PC-9 (cell line): Measurements from ENCODE around the gene MTUS2. TPM values are rescaled to one million over a fixed set of nuclear protein-coding genes. Genes with fewer than 3 reads are reported as not detected.

Experiments
- BruUV-seq: library from RNA; stranded (reverse); fragments of 400-500 nt; replicated peaks from 2 replicates; lab custom pipeline; 2021; lab: Mats Ljungman, UMichigan
- CTCF ChIA-PET: fragments of 300-600 bp; sonication (Branson Sonifier 250); formaldehyde crosslinking; loops from one replicate; lab custom pipeline; 2022; ENCODE audit warnings: antibody characterized with exemption; lab: Charles Lee
- POLR2A ChIA-PET: fragments of 300-600 bp; sonication (Branson Sonifier 250); formaldehyde crosslinking; loops from one replicate; lab custom pipeline; 2022; ENCODE audit warnings: antibody characterized with exemption; ENCODE audit not compliant: unreplicated experiment; lab: Charles Lee
- DNase-seq, 2 experiments: peaks; one replicate each; pipeline versions ENCODE4 v3.0.0 to v3.0.0-alpha.2; 2015 to 2022; ENCODE audit warnings: mixed read lengths in 1 of 2
- H2AFZ ChIP-seq: fragments of 200-600 bp; sonication (generic); 2 replicates; pipeline ENCODE4 v1.8.1; 2017; ENCODE audit warnings: antibody characterized with exemption
- H3F3A ChIP-seq: fragments of 200-600 bp; sonication (generic); 2 replicates; pipeline ENCODE4 v1.8.1; 2017; ENCODE audit warnings: antibody characterized with exemption, mild to moderate bottlenecking, low read depth; ENCODE audit not compliant: insufficient read depth
- H3K27ac ChIP-seq: fragments of 200-600 bp; sonication (generic); 2 replicates; pipeline ENCODE4 v1.6.1; 2016; ENCODE audit warnings: mixed run types
- H3K27me3 ChIP-seq: fragments of 200-600 bp; sonication (generic); 2 replicates; pipeline ENCODE4 v1.6.1; 2016; ENCODE audit warnings: low read depth, mixed run types; ENCODE audit not compliant: insufficient read depth
- H3K36me3 ChIP-seq: fragments of 200-600 bp; sonication (generic); 2 replicates; pipeline ENCODE4 v1.6.1; 2016; ENCODE audit warnings: low read depth, mixed run types
- H3K4me1 ChIP-seq: fragments of 200-600 bp; sonication (generic); replicated peaks from 2 replicates; pipeline ENCODE4 v1.6.1; 2016; ENCODE audit warnings: mixed run types; ENCODE audit not compliant: insufficient read depth
- H3K4me2 ChIP-seq: fragments of 200-600 bp; sonication (generic); 2 replicates; pipeline ENCODE4 v1.6.1; 2017; ENCODE audit warnings: mixed run types
- H3K4me3 ChIP-seq: fragments of 200-600 bp; sonication (generic); 2 replicates; pipeline ENCODE4 v1.6.1; 2016; ENCODE audit warnings: mixed run types
- H3K79me2 ChIP-seq: fragments of 200-600 bp; sonication (generic); 2 replicates; pipeline ENCODE4 v1.6.1; 2017; ENCODE audit warnings: low read depth, mixed run types
- H3K9me2 ChIP-seq: fragments of 200-600 bp; sonication (generic); 2 replicates; pipeline ENCODE4 v1.8.1; 2017; ENCODE audit warnings: mild to moderate bottlenecking; ENCODE audit not compliant: insufficient read depth
- H3K9me3 ChIP-seq: fragments of 200-600 bp; sonication (generic); 2 replicates; pipeline ENCODE4 v1.8.1; 2016; ENCODE audit warnings: low read depth; ENCODE audit not compliant: insufficient read depth
- H4K20me1 ChIP-seq: fragments of 200-600 bp; sonication (generic); 2 replicates; pipeline ENCODE4 v1.8.1; 2017; ENCODE audit not compliant: insufficient read depth
- CTCF ChIP-seq: fragments of 200-600 bp; sonication (generic); conservative IDR thresholded peaks from 2 replicates; pipeline ENCODE4 v1.6.1; 2017; ENCODE audit warnings: mixed run types, antibody characterized with exemption, mild to moderate bottlenecking, moderate library complexity
- EZH2 ChIP-seq: fragments of 200-600 bp; sonication (generic); IDR thresholded peaks from 2 replicates; pipeline ENCODE4 v1.8.0; 2017; ENCODE audit warnings: antibody characterized with exemption, low read depth
- intact Hi-C: fragments of 100-400 bp; cut with micrococcal nuclease; formaldehyde crosslinking; loops from one replicate; pipeline ENCODE4 v1.10.0; 2022; ENCODE audit not compliant: unreplicated experiment
- total RNA-seq: library from RNA; stranded (reverse); gene quantifications from 2 replicates; pipeline ENCODE4 v1.2.3, GENCODE V29; 2021

MTUS2 gene
- total RNA-seq, 1 experiment from 2014 or later, result not detected

- DNase-seq, result peak; percentile 4 to 39
- intact Hi-C loops, result loop anchor here (10.0 kb wide), 2 partner anchors 564 to 2004 kb away; no protein-coding TSS in a partner anchor
- Histone ChIP-seq H3K4me3 (no peak overlapping the region), H3K9me3 (peaks cover 2% of the 10 kb centered on the region; the same call in 1 of the 2 replicates), H2AFZ (no peak overlapping the region), H3K4me1 (no peaks in the 10 kb centered on the region), H3K27me3 (peaks cover 31% of the 10 kb centered on the region; the same call in 1 of the 2 replicates), H3F3A (no peaks in the 10 kb centered on the region), H3K4me2 (no peak overlapping the region), H3K27ac (no peak overlapping the region), H3K9me2 (no peaks in the 10 kb centered on the region), H3K79me2 (no peaks in the 10 kb centered on the region), H3K36me3 (no peaks in the 10 kb centered on the region), H4K20me1 (no peaks in the 10 kb centered on the region; the same call in 1 of the 2 replicates)
- CTCF ChIA-PET, result no interaction called here
- TF ChIP-seq CTCF, result peak; percentile 59
- no peak for TF ChIP-seq EZH2
- BruUV-seq, result no TSS peak
- POLR2A ChIA-PET, result no interaction called here
Measured at GRCh38 chr13:29369060-29369743, 549.1 kb downstream of the MTUS2 start.

GRCh38 chr13:29379281-29379680, 559.1 kb downstream of the MTUS2 start:
- Histone ChIP-seq H3K27ac (no peak overlapping the region), H4K20me1 (no peaks in the 10 kb centered on the region), H3K27me3 (peaks cover 28% of the 10 kb centered on the region), H3K4me3 (no peak overlapping the region), H3F3A (no peaks in the 10 kb centered on the region), H3K79me2 (no peaks in the 10 kb centered on the region), H3K9me3 (peaks cover 6% of the 10 kb centered on the region; the same call in 1 of the 2 replicates), H3K4me1 (no peaks in the 10 kb centered on the region), H2AFZ (no peak overlapping the region), H3K4me2 (no peak overlapping the region), H3K9me2 (no peaks in the 10 kb centered on the region), H3K36me3 (no peaks in the 10 kb centered on the region)
- intact Hi-C loops, result no loop called here
- no TSS peak for BruUV-seq
- ChIA-PET CTCF (no interaction called here), POLR2A (no interaction called here)
- no peak for TF ChIP-seq CTCF
- TF ChIP-seq EZH2, result no peak
- no peak for DNase-seq

GRCh38 chr13:29379865-29380264, 559.7 kb downstream of the MTUS2 start:
- no peak overlapping the region for H2AFZ ChIP-seq
- intact Hi-C loops, result no loop called here

More at GRCh38 chr13:29379865-29380264, 559.7 kb downstream of the MTUS2 start:
- Histone ChIP-seq H3K4me1 (no peaks in the 10 kb centered on the region), H3F3A (no peaks in the 10 kb centered on the region), H3K36me3 (no peaks in the 10 kb centered on the region), H3K27ac (no peak overlapping the region), H3K9me3 (no peaks in the 10 kb centered on the region), H3K4me3 (no peak overlapping the region), H3K4me2 (no peak overlapping the region), H3K79me2 (no peaks in the 10 kb centered on the region), H4K20me1 (no peaks in the 10 kb centered on the region), H3K9me2 (no peaks in the 10 kb centered on the region), H3K27me3 (peaks cover 28% of the 10 kb centered on the region)
- POLR2A ChIA-PET, result no interaction called here
- no peak for TF ChIP-seq EZH2
- TF ChIP-seq CTCF, result no peak
- no TSS peak for BruUV-seq
- DNase-seq, result no peak
- CTCF ChIA-PET, result no interaction called here
